Lung microvascular endothelial cell (primary cell): ENCODE data around the gene AGPS. TPM values are rescaled to one million over a fixed set of nuclear protein-coding genes. Genes with fewer than 3 reads are reported as not detected.
A peak's percentile ranks its signal among the peaks of the same experiment; 100 is the strongest.

Experiments used
- DNase-seq, 2 donors: peaks; one replicate each; pipeline versions ENCODE4 v3.0.0 to v3.0.0-alpha.2; 2010; ENCODE audit warnings: low read depth in 2 of 2
- total RNA-seq: library from RNA; depleted of rRNA; stranded (reverse); fragments of >200 nt; gene quantifications from 2 replicates; pipeline ENCODE4 v1.2.1, GENCODE V29; 2014

AGPS gene
- total RNA-seq, 1 donor from 2014 or later, result 46.0 TPM

DNA sequence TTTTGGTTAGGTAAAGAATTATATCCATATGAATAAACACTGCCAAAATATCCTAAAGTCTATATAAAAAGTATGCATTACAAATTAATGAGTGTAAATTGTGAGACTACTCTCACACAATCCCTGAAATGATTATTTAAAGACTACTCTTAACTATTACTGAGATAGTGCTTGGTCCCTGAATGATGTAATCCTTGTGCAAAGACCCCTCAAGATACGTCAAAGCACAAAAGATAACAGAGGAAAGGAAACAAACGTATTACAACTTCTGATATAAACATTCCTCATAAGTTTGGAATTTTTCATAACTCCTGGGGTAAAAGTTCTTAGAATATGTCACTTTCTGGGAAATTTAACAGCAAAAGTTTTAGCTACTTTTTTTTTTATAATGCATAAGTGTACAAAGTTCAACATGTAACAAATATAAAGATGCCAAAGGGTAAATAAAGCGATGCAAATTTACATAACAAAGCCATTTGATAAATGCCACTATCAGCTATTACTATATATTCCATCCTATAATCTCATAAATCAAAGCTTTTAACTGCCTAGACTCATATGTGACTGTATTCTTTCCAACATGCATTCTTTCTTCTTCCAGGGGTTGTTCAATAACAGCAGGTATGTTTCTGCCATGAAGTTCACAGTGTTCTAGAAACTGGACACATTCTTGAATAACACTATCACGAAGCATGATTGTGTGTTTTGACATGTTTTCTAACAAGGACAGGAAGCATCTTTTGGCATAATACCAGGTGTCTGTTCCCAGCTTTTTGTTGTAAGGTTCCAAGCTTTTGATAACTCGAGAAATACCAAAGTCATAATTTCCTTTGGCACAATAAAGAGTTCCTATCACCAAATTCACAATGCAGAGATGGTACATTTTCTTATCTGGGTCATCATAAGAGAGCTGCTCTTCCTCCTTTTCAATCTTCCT lies 158.0 kb downstream of the AGPS start:
- DNase-seq, result peak; percentile 52 to 64

- peak; percentile 74 to 88 for DNase-seq
Observed at GRCh38 chr2:177551360-177551759, 158.8 kb downstream of the AGPS start.

DNA sequence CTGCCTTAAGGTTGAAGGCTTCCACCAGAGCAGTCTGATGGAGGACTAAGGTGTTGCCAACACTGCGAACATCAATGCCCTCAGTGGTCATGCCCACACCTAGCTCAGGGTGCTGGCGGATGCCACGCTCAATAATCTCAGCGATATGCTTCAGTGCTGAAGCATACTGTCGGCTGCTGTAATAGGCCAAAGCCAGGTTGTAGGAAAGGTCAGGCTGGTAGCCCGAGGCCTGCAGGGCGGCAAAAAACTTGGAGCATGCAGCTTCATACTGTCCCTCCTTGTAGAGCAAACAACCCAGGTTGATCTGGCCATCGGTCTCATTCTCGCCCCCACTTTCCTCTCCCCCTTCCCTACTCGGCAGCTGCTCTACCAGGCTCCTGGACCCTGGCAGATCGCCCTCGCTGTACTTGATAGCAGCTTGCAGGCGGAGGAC lies 159.4 kb downstream of the AGPS start:
- DNase-seq, result peak in 1 of 2 donors; percentile 33

DNA sequence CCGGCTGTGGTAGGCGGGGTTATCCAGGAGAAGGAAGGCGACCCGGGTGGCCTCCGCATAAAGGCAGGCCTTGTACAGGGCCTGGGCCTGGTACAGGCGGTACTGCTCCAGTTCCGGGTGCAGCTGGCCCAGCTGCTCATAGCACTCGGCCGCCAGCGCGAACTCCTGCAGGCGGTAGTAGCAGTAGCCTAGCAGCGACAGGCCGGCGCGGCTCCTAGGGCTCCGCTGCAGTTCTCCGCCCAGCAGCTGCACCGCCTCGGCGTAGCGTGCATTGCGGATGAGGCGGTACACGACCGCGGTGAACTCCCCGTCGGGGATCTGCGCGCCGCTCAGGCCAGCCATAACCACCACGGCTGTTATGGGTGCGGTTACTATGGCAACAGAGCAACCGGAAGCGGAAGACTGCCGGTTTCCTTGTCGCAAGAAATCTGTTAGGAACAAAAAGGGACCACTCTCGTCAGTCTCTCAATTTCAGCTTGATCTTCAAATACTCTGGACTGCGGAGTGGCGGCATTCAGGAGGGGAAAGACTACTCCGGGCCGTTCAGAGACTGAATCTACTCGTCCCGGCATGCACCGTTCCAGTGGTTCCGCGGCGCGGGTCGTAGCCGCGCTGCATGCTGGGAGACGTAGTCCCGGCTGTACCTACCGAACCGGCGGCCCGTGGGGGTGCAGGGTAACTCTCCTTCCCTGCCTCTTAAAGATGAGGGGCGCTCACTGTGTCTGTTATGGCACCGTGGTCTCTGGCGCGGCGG lies 160.0 kb downstream of the AGPS start:
- peak; percentile 90 to 93 for DNase-seq

DNA sequence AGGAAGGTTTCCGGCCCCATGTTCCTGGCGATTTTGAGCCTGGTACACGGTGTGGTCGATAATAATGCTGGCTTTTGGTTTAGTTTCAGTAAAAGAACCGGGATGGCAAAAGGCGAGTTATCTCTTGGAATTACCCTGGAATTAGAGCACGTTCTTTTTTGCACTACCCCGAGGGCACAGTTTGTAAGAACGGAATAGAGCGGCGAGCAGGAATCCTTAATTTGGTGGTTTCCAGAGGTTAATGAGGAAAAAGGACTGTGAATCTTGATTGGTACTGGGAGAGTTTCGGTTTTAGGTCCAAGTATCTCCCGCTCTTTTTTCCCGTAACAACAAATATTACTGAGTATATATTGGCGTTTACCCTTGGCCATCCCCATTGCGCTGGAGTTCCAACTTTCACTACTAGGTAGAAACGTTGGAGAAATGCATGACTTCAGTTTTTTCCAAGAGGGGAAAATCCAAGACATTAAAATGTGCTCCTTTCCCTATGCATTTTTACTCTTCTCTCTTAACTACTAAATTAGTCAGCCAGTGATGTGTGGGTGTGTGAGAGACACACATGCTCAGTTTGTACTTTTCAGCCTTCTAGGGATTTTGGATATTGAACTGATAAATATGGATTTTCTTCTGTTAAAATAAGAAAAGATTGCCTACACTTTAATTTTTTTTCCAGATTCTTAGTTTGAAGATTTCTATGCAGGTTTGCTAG lies 160.8 kb downstream of the AGPS start:
- DNase-seq, result peak; percentile 27 to 32

GRCh38 chr2:177554365-177554764 lies 161.8 kb downstream of the AGPS start:
- DNase-seq, result no peak

DNA sequence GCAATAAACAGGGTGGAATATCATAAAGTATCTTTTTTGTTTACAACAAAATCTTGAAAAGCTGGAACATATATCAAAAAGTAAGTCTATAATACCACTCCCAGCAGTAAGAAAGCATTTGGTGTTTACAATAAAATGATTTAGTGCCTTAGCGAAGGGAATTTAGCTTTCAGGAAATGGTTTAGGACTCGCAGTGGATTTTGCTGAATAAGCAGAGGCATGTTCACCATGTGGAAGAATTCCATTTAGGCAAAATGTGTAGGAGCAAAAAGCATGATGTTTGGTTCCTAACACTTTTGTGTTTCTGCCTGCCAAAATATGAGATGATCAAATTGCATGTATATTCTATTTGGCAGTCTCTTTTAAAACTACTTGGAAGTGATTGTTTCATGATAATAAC lies 163.6 kb downstream of the AGPS start:
- DNase-seq, result peak in 1 of 2 donors; percentile 32

- DNase-seq, result no peak
Observed at GRCh38 chr2:177557794-177558193, 165.2 kb downstream of the AGPS start.

DNA sequence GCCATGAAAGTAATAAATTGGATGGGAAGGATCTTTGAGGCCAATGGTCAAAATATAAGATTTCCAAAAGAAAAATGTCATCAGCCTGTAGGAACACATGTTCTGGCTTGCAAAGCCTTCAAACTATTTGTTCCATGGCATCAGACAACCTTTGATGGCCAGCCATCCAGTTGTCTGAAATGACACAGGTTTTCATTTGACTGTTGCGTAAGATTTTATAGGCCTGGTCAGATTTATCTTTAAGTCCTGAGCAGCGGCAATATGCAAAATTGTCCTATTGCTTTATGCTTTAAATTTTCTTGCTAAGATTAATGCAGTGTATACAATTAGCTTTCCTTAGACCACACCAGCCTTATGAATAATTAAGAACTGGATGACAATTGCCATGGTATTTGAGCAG lies 167.1 kb downstream of the AGPS start:
- DNase-seq, result no peak

GRCh38 chr2:177568390-177568789 lies 175.8 kb downstream of the AGPS start:
- DNase-seq, result no peak

- DNase-seq, result no peak
Observed at GRCh38 chr2:177568893-177569292, 176.3 kb downstream of the AGPS start.

- DNase-seq, result no peak
Observed at GRCh38 chr2:177572236-177572671, 179.7 kb downstream of the AGPS start.

DNA sequence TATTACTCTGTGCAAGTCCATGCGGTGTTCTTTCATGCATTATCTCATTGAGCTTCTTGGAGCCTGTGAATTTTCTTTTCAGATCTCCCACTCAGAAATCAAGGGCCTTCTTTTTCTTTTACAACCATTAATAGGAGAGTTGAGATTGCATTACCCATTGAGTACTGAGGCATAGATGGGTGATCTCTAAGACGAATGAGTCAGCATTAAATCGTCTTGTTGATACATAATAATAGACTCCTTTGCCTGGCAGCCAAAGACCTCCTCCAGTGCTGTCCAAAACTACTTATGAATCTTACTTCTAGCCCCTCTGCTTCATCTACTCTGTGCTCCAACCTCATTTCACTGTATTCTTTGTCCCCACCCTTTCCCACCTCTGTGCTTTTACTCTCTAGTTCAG lies 180.5 kb downstream of the AGPS start:
- DNase-seq, result no peak

- DNase-seq, result no peak
Observed at GRCh38 chr2:177574356-177574755, 181.8 kb downstream of the AGPS start.

GRCh38 chr2:177575358-177575757 lies 182.8 kb downstream of the AGPS start:
- no peak for DNase-seq

DNA sequence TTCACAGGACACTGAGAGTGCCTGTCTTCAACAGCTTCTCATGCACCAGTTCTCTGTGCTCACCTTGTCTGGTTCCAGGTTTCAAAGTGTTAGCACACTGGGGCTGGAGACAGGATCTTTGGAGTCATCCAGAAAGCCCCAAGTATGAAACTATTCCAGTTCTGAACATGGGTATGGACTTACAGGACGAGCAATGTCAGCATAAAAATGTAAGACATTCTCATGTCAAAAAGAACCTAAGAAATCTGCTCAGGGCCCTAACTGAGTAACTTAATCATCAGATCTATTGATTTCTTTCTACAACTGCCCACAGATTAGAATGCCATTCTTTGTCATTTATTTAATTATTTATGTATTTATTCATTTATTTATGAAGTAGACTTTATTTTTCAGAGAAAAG lies 184.5 kb downstream of the AGPS start:
- DNase-seq, result no peak

GRCh38 chr2:177578454-177578853 lies 185.9 kb downstream of the AGPS start:
- DNase-seq, result no peak

DNA sequence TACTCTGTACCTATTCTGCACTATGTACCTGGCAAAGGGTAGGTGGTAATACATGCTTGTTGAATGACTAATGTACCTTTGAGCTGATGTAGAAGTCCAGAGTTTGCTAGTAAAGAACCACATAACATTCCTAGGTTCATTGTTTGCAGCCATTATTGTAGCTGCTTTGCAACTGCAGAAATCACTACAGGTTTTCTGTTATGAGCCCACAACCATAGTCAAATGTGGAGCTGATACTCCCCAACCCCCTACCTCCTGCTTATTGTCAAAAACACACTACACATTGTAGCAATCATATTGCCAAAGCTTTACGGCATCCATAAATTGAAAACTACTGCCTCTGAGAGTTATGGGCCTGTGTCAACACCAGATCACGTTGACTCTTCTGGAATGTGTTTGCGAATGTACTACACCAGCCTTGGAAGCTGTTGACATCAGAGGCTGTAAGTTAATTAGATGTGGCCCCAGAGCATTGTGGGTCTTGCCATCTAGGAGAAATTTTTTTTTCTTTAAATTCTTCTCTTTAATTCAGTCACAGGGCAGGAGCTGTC lies 187.0 kb downstream of the AGPS start:
- DNase-seq, result no peak

GRCh38 chr2:177582000-177582399 lies 189.4 kb downstream of the AGPS start:
- no peak for DNase-seq

DNA sequence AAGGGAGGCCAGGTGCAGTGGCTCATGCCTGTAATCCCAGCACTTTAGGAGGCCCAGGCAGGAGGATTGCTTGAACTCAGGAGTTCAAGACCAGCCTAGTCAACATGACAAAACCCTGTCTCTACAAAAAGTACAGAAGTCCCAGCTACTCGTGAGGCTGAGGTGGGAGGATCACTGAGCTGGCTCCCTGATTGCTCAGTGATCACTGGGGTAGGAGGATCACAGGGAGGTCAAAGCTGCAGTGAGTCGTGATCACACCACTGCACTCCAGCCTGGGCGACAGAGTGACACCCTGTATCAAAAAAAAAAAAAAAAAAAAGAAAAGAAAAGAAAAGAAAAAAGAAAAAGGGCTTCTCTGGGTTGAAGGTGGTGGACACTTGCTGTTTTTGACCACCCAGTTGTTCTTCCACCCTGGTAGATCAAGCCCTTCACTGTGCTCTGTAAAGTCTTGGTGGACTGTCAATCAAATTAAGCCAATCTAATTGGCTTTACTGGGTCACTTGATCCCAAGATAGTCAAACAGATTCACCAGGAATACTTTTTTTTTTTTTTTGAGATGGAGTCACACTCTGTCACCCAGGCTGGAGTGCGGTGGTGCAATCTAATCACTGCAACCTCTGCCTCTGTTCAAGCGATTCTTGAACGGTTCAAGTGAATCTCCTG lies 191.6 kb downstream of the AGPS start:
- no peak for DNase-seq
